ENCODE results near the gene PRDM16.

DNA sequence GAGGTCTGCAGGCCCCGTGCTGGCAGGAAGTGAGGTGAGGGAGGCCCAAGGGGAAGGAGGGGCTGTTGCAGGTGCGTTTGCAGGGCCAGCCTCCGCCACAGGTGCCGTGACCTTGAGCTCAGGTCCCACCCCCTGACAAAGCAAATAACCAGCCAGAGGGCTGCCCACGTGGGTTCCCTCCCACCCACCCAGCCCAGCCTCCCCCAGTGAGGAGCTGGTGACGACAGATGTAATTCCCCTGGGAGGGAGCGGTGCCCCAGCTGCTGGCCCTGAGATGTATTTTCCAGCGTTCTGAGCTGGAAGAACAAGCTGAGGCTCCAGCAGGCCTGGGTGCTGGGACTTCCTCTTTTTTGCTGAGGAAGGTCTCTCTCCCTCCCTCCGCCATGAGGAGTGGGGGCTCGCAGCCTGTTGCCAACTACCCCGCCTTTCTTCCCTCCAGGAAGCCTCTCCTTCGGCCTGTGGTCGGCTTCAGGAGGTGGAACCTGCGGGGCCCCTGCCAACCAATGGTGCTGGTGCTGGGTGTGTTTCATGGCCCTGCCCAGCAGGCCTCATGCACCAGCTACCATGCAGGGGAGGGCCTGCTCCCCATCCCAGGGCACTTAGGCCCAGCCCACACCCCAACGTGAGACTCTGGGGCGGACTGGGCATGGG, 153.2 kb downstream of the PRDM16 start:
- TF ChIP-seq, protein P1, sequence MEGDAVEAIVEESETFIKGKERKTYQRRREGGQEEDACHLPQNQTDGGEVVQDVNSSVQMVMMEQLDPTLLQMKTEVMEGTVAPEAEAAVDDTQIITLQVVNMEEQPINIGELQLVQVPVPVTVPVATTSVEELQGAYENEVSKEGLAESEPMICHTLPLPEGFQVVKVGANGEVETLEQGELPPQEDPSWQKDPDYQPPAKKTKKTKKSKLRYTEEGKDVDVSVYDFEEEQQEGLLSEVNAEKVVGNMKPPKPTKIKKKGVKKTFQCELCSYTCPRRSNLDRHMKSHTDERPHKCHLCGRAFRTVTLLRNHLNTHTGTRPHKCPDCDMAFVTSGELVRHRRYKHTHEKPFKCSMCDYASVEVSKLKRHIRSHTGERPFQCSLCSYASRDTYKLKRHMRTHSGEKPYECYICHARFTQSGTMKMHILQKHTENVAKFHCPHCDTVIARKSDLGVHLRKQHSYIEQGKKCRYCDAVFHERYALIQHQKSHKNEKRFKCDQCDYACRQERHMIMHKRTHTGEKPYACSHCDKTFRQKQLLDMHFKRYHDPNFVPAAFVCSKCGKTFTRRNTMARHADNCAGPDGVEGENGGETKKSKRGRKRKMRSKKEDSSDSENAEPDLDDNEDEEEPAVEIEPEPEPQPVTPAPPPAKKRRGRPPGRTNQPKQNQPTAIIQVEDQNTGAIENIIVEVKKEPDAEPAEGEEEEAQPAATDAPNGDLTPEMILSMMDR (IDR thresholded peaks at IDR 0.05), result no peak
- no peak for TF ChIP-seq REST (IDR thresholded peaks at IDR 0.05; ENCODE audit: insufficient read depth in 1 of 2, low read depth in 2 of 2, low read length in 1 of 2)
- no peak for TF ChIP-seq SIN3A (IDR thresholded peaks at IDR 0.05; ENCODE audit: borderline replicate concordance, insufficient read depth, low read depth, low read length)
